Measurements from ENCODE around the gene PCDH12.

Gene PCDH12

GRCh38 chr5:141908796-141909195 is 49.2 kb downstream of the PCDH12 start:
- no peak for DNase-seq (ENCODE audit: low spot score)

DNA sequence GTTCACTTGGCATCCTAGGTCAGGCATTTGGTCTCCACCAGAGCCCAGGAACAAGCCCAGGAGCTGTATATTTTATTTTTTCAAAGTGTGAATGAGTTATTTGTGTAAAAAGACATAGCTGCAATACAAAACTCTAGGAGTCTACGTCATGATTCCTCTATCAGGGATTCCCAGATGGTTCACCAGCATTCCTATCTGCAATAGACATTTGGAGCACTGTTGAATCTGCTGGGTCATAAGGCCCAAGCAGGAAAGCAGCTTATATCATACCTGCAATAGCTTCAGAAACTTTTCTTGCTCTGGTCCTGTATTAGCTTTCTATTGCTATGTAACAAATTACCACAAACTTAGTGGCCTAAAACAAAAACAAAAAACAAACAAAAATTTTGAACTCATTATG is 51.0 kb downstream of the PCDH12 start:
- DNase-seq (ENCODE audit: low spot score), result no peak

DNA sequence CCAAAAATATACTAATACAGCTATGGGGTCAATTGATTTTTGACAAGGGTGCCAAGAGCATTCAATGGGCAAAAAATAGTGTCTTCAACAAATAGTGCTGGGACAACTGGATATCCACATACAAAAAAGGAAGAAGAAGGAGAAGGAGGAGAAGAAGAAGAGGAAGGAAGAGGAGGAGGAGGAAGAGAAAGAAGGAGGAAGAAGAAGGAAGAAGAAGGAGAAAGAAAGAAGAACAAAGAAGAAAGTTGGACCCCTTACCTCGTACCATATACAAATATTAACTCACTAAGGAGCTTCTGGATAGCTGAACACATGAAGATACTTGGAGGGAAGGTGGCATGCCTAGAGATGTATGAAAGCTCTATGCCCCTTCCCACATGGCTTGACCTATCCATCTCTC is 51.5 kb downstream of the PCDH12 start:
- no peak for DNase-seq (ENCODE audit: low spot score)

DNA sequence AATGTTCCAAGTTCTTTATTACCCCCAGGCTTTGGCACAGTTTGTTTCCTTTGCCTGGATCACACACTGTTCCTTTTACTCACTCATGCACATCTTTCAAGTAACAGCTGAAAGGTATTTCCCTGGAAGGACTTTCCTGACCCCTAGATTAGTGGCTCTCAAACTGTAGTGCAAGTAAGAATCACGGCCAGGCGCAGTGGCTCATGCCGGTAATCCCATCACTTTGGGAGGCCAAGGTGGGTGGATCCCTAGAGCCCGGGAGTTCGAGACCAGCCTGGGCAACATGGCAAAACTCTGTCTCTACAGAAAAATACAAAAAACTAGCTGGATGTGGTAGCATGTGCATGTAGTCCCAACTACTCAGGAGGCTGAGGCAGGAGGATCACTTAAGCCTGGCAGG is 53.5 kb downstream of the PCDH12 start:
- DNase-seq (ENCODE audit: low spot score), result no peak

DNA sequence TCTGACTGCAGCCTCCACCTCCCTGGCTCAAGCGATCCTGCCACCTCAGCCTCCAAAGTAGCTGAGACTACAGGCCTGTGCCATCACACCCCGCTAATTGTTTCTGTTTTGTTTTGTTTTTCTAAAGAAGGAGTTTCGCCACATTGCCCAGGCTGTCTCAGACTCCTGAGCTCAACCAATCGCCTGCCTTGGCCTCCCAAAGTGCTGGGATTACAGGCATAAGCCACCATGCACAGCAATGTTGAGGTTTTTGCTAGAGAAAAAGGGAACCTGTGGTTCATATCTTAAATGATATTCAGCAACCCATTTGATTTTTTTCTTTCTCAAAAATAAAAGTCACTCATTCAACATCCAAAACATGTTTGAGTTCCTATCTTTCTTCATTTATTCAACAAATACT is 54.7 kb downstream of the PCDH12 start:
- DNase-seq (ENCODE audit: low spot score), result no peak

DNA sequence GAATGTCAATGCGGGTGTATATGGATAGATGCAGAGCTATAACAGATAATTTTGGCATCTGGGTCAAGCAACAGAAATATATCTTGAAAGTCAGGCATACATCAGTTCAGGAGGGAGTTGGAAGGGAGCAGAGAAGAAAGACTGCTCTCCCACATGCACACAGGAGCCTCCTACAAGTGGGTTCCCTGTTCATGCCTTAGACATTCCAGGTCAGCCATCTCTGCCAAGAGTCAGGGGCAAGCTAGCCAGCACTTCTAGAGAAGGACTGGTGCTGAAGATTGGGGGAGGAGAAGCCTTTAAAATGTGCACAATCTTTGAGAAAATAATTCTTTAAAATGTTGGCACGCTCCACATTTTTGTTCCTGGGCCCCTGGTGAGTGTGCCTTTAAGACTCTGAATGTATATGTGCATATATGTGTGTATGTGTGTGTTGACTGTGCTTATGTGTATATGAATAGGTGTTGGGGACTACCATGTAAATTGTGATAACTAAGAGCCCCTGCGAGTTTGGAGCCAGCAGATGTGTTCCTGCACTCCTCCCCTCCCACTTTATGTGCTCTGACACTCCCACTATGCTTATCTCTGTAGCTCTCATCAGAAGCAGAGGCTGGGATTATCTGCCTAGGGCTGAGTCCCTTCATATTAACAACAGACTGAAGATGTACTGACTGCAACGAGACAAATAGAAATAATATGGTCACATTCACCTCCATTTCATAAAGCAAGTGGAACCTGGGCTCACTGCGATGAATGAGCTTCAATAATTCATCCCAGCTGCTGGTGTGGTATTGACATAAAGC is 55.8 kb downstream of the PCDH12 start:
- DNase-seq (ENCODE audit: low spot score), result no peak

DNA sequence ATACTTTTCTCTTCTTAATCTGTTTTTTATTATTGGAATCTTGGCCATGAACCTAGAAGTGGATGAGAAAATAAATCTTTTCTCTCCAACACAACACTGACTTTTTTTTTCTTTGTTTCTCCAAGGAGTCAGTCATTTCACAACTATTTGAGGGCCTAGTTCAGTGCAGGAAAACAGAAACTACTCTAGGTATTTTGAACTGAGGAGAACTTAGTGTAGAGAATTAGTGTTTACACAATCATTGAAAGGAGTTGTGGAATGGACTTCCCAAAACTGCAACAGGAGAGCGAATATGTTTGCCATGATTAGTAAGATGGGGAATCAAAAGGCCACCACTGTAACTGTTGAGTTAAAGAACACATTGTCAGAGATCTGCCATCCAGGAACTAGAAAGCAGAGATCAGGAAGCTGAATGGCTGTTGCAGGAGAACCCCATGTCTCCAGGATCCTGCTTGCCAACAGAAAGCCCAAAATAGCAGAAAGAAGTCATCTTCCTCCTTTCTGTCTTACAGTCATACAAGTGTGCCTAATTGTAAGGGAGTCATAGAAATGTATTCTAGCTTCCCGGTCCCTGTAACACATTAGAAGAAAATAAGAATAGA is 59.5 kb downstream of the PCDH12 start:
- DNase-seq (ENCODE audit: low spot score), result no peak

GRCh38 chr5:141897425-141897824 is 60.6 kb downstream of the PCDH12 start:
- no peak for DNase-seq (ENCODE audit: low spot score)

Measured in CD4-positive, alpha-beta T cell treated with Interleukin-2 at 100 ng/mL for 4 hours (primary cell).